MM.1S (cell line): ENCODE data around the gene HENMT1.

Experiments used
- DNase-seq: peaks from one replicate; pipeline ENCODE4 v3.0.0-alpha.2; 2015
- H2AFZ ChIP-seq: fragments of 300-600 bp; sonication (generic); 2 replicates; pipeline ENCODE4 v1.6.0; 2016; ENCODE audit warnings: antibody characterized with exemption, low read length
- H3F3A ChIP-seq: fragments of 300-600 bp; sonication (generic); 2 replicates; pipeline ENCODE4 v1.6.1; 2016; ENCODE audit warnings: mild to moderate bottlenecking, antibody characterized with exemption, low read length, moderate library complexity, mixed read lengths; ENCODE audit not compliant: insufficient read depth
- H3K27ac ChIP-seq: fragments of 300-600 bp; sonication (generic); 2 replicates; pipeline ENCODE4 v1.5.1; 2016; ENCODE audit warnings: mild to moderate bottlenecking, low read length
- H3K27me3 ChIP-seq: fragments of 300-600 bp; sonication (generic); replicated peaks from 2 replicates; pipeline ENCODE4 v1.6.0; 2016; ENCODE audit warnings: low read length; ENCODE audit not compliant: insufficient read depth
- H3K36me3 ChIP-seq: fragments of 300-600 bp; sonication (generic); replicated peaks from 2 replicates; pipeline ENCODE4 v1.6.1; 2016; ENCODE audit warnings: mild to moderate bottlenecking, low read length, mixed read lengths; ENCODE audit not compliant: insufficient read depth
- H3K4me1 ChIP-seq: fragments of 300-600 bp; sonication (generic); 2 replicates; pipeline ENCODE4 v1.6.1; 2016; ENCODE audit warnings: low read length, mixed read lengths
- H3K4me2 ChIP-seq: fragments of 300-600 bp; sonication (generic); 2 replicates; pipeline ENCODE4 v1.6.0; 2016; ENCODE audit warnings: low read depth, low read length
- H3K4me3 ChIP-seq: fragments of 300-600 bp; sonication (generic); 2 replicates; pipeline ENCODE4 v1.5.1; 2016; ENCODE audit warnings: low read length, mixed read lengths
- H3K79me2 ChIP-seq: fragments of 300-600 bp; sonication (generic); 2 replicates; pipeline ENCODE4 v1.6.1; 2016; ENCODE audit warnings: mixed run types, low read length, mixed read lengths
- H3K9ac ChIP-seq: fragments of 300-600 bp; sonication (generic); 2 replicates; pipeline ENCODE4 v1.6.1; 2016; ENCODE audit warnings: low read length, mixed read lengths
- H3K9me2 ChIP-seq: fragments of 300-600 bp; sonication (generic); replicated peaks from 2 replicates; pipeline ENCODE4 v1.6.1; 2016; ENCODE audit warnings: mild to moderate bottlenecking, low read length, mixed read lengths; ENCODE audit not compliant: insufficient read depth
- H3K9me3 ChIP-seq: fragments of 300-600 bp; sonication (generic); replicated peaks from 2 replicates; pipeline ENCODE4 v1.6.1; 2016; ENCODE audit warnings: mild to moderate bottlenecking, low read length, mixed read lengths; ENCODE audit not compliant: insufficient read depth
- H4K20me1 ChIP-seq: fragments of 300-600 bp; sonication (generic); 2 replicates; pipeline ENCODE4 v1.6.1; 2016; ENCODE audit warnings: mild to moderate bottlenecking, low read length, moderate library complexity, mixed read lengths; ENCODE audit not compliant: insufficient read depth
- EZH2 ChIP-seq: fragments of 300-600 bp; sonication (generic); optimal IDR thresholded peaks from 2 replicates; pipeline ENCODE3; 2017; ENCODE audit warnings: low read depth, mild to moderate bottlenecking, antibody characterized with exemption, low read length, mixed read lengths
- EZH2phosphoT487 ChIP-seq: fragments of 300-600 bp; sonication (generic); IDR thresholded peaks from 2 replicates; pipeline ENCODE4 v1.6.1; 2018; ENCODE audit warnings: antibody characterized with exemption, low read length
- TF ChIP-seq, protein P1 (sequence below): fragments of 300-600 bp; sonication (generic); IDR thresholded peaks from 2 replicates; pipeline ENCODE4 v1.5.1; 2016; ENCODE audit warnings: antibody characterized with exemption, low read length, mixed read lengths

The HENMT1 gene

DNA sequence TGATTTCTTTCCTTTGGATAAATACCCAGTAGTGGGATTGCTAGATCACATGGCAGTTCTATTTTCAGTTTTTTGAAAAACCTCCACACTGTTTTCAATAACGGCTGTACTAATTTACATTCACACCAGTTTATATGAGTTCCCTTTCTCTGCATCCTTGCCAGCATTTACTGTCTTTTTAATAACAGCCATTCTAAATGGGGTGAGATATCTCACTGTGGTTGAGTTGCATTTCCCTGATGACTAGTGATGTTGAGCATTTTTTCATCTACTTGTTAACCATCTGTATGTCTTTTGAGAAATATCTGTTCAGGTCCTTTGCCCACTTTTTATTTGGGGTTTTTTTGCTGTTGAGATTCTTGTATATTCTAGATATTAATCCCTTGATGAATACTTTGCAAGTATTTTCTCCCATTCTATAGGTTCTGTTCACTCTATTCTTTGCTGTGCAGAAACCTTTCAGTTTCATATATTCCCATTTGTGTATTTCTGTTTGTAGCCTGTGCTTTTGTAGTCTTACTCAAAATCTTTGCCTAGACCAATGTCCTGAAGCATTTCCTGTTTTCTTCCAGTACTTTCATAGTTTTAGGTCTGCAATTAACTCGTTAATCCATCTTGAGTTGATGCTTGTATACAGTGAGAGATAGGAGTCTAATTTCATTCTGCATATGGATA lies 7.3 kb downstream of the HENMT1 start:
- H3K79me2 ChIP-seq: no peaks in the 10 kb centered on the region
- no peaks in the 10 kb centered on the region for H3K27me3 ChIP-seq
- H3K27ac ChIP-seq: no peak overlapping the region; the same call in 1 of the 2 replicates
- no peak overlapping the region for H2AFZ ChIP-seq
- no peak for DNase-seq
- H3K4me1 ChIP-seq: 0 out of 2 replicates have a peak, but pooled peaks cover 7% of the 10 kb centered on the region
- H3K9ac ChIP-seq: no peak overlapping the region
- H3K9me2 ChIP-seq: no peaks in the 10 kb centered on the region
- no peaks in the 10 kb centered on the region for H3K36me3 ChIP-seq
- no peak for TF ChIP-seq EZH2phosphoT487
- no peak for TF ChIP-seq EZH2
- TF ChIP-seq, protein P1, sequence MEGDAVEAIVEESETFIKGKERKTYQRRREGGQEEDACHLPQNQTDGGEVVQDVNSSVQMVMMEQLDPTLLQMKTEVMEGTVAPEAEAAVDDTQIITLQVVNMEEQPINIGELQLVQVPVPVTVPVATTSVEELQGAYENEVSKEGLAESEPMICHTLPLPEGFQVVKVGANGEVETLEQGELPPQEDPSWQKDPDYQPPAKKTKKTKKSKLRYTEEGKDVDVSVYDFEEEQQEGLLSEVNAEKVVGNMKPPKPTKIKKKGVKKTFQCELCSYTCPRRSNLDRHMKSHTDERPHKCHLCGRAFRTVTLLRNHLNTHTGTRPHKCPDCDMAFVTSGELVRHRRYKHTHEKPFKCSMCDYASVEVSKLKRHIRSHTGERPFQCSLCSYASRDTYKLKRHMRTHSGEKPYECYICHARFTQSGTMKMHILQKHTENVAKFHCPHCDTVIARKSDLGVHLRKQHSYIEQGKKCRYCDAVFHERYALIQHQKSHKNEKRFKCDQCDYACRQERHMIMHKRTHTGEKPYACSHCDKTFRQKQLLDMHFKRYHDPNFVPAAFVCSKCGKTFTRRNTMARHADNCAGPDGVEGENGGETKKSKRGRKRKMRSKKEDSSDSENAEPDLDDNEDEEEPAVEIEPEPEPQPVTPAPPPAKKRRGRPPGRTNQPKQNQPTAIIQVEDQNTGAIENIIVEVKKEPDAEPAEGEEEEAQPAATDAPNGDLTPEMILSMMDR: no peak
- peak overlapping the region; percentile 13; the same call in 1 of the 2 replicates for H3K4me2 ChIP-seq
- H4K20me1 ChIP-seq: no peaks in the 10 kb centered on the region
- no peak overlapping the region for H3K4me3 ChIP-seq
- no peaks in the 10 kb centered on the region for H3K9me3 ChIP-seq
- 0 out of 2 replicates have a peak, but pooled peaks cover 2% of the 10 kb centered on the region for H3F3A ChIP-seq

DNA sequence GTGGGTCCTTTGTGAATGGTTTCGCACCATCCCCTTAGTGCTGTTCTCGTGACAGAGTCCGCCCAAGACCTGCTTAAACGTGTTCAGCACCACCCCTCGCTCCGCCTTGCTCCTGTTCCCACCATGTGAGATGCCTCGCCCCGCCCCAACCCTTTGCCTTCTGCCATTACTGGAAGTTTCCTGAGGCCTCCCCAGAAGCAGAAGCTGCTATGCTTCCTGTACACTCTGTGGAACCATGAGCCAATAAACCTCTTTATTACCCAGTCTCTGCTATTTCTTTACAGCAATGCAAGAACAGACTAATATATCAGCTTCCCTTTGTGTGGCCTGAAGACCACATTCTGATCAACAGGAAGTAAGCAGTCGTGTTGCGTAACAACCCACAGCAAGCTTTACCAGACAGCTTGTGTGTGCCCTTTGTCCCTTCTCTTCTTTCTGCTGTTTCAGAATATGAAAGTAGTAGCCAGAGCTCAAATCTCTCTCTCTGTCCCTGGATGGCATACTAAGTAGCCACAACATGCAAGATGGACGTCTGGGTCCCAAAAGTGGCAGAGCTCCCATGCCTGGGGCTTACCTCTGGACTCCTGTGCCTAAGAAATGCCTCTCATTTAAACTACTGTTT lies 14.1 kb downstream of the HENMT1 start:
- H3K27me3 ChIP-seq: no peaks in the 10 kb centered on the region
- H3K4me2 ChIP-seq: no peak overlapping the region
- H3K4me1 ChIP-seq: no peaks in the 10 kb centered on the region
- TF ChIP-seq EZH2phosphoT487 (no peak), EZH2 (no peak)
- TF ChIP-seq, protein P1: no peak
- no peaks in the 10 kb centered on the region for H3K9me2 ChIP-seq
- no peak overlapping the region for H3K4me3 ChIP-seq
- DNase-seq: no peak
- H3F3A ChIP-seq: no peaks in the 10 kb centered on the region
- H4K20me1 ChIP-seq: no peaks in the 10 kb centered on the region
- no peak overlapping the region for H2AFZ ChIP-seq
- H3K9me3 ChIP-seq: no peaks in the 10 kb centered on the region
- no peaks in the 10 kb centered on the region for H3K79me2 ChIP-seq
- no peaks in the 10 kb centered on the region for H3K36me3 ChIP-seq
- no peak overlapping the region for H3K9ac ChIP-seq
- H3K27ac ChIP-seq: no peak overlapping the region

DNA sequence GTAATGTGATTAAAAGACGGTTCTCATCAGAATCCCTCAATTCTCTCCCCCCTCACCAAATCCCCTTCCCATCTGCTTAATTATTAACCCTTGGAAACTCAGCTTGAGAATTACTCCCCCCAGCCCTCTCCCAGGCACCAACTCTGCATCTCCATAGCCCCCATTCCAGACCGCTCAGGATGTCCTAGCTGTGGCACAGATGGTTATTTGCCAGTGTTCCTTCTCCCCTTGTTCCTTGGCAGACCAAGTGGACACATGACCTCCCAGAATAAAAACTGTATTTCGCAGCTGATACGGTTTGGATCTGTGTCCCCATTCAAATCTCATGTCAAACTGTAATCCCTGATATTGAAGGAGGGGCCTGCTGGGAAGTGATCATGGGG lies 14.6 kb downstream of the HENMT1 start:
- no peaks in the 10 kb centered on the region for H3K4me1 ChIP-seq
- no peaks in the 10 kb centered on the region for H3K9me2 ChIP-seq
- no peak overlapping the region for H3K4me3 ChIP-seq
- H3K27me3 ChIP-seq: no peaks in the 10 kb centered on the region
- DNase-seq: no peak
- H3K36me3 ChIP-seq: no peaks in the 10 kb centered on the region
- TF ChIP-seq, protein P1: no peak
- TF ChIP-seq EZH2 (no peak), EZH2phosphoT487 (no peak)
- no peak overlapping the region for H2AFZ ChIP-seq
- no peak overlapping the region for H3K9ac ChIP-seq
- no peak overlapping the region for H3K4me2 ChIP-seq
- no peaks in the 10 kb centered on the region for H3K9me3 ChIP-seq
- H4K20me1 ChIP-seq: no peaks in the 10 kb centered on the region
- no peak overlapping the region for H3K27ac ChIP-seq
- H3F3A ChIP-seq: no peaks in the 10 kb centered on the region
- no peaks in the 10 kb centered on the region for H3K79me2 ChIP-seq
